Spinal cord (tissue), 10 donors: Measurements from ENCODE around the gene RPS6KB2. TPM values are rescaled to one million over a fixed set of nuclear protein-coding genes. Genes with fewer than 3 reads are reported as not detected.

Experiments used
- DNase-seq, 6 donors: peaks; one replicate each; pipeline versions ENCODE4 v3.0.0 to v3.0.0-alpha.2; 2013 to 2015; ENCODE audit warnings: low spot score in 6 of 6, low read depth in 4 of 6
- H3K27ac ChIP-seq: one replicate; pipeline ENCODE4 v1.5.1; 2013; ENCODE audit warnings: low read depth, low read length, control low read depth
- H3K27me3 ChIP-seq: one replicate; pipeline ENCODE4 v1.6.1; 2013; ENCODE audit warnings: low read length; ENCODE audit not compliant: control insufficient read depth, insufficient read depth
- H3K36me3 ChIP-seq: one replicate; pipeline ENCODE4 v1.6.1; 2013; ENCODE audit warnings: low read length; ENCODE audit not compliant: control insufficient read depth, insufficient read depth
- H3K4me1 ChIP-seq: one replicate; pipeline ENCODE4 v1.6.1; 2013; ENCODE audit warnings: low read length; ENCODE audit not compliant: control insufficient read depth, insufficient read depth
- H3K4me3 ChIP-seq: one replicate; pipeline ENCODE4 v1.5.1; 2013; ENCODE audit warnings: low read depth, low read length, control low read depth
- H3K9me3 ChIP-seq: one replicate; pipeline ENCODE4 v1.6.1; 2013; ENCODE audit warnings: low read length; ENCODE audit not compliant: control insufficient read depth, insufficient read depth
- WGBS: methylation state at CpG from one replicate; pipeline ENCODE4 v1.1.5; 2013; ENCODE audit warnings: missing lambda C conversion rate; ENCODE audit not compliant: insufficient coverage; 5-methylcytosine and 5-hydroxymethylcytosine counted together
- polyA plus RNA-seq, 2 donors: library from polyadenylated mRNA; unstranded; fragments of 120-200 nt; gene quantifications; one replicate each; pipeline ENCODE4 v1.2.1, GENCODE V29; 2013; ENCODE audit not compliant: insufficient read length in 2 of 2
- total RNA-seq, 2 donors: library from RNA; depleted of rRNA in 1 of 2; stranded (reverse); fragments of 120-200 nt in 1 of 2; fragments of >200 nt in 1 of 2; gene quantifications; one replicate each; pipeline versions ENCODE4 v1.2.3 to v1.2.4, GENCODE V29; 2013 to 2014
- donor health status: healthy.

Gene RPS6KB2
- total and polyA plus RNA-seq, 4 donors: 14.2 to 46.7 (median 36.9) TPM

DNA sequence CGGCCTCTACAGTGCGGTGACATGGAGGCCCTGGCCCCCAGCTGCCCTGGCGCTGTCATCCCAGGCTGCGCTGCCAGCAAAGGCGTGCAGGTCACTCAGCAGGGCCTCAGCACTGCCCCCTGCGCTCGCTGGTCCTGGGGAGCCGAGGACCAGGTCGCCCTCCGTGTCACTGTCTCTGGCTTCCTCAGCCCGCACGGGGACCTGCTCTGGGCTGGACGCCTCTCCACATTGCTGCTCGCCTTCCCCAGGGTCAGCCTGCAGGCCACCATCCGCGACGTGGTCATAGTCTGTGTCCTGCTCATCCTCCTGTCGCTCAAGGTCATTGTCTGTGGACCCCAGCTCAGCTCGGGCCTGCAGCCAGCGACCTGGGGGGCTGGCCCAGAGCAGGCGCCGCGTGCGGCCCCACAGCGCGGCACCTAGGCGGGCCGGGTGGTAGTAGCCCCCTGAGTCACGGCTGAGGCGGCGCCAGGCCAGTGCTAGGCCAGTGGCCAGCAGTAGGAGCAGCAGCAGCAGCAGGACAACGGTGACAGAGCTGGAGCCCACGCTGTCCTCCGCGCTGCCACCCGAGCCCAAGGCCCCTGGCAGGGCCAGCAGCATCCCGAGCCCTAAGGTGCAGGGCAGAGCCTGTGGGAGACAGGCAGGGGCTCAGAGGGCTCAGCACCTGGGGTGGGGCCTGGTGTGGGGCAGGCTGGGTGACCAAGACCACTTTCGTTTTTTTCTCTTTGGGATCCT, 7.6 kb downstream of the RPS6KB2 start:
- Histone ChIP-seq H3K4me3 (no peak overlapping the region), H3K27me3 (no peaks in the 10 kb centered on the region), H3K9me3 (no peaks in the 10 kb centered on the region), H3K4me1 (peaks cover 19% of the 10 kb centered on the region), H3K36me3 (peaks cover 99% of the 10 kb centered on the region), H3K27ac (no peak overlapping the region)
- 89% methylated on average over 38 of the region's 38 CpGs for WGBS
- DNase-seq: no peak

DNA sequence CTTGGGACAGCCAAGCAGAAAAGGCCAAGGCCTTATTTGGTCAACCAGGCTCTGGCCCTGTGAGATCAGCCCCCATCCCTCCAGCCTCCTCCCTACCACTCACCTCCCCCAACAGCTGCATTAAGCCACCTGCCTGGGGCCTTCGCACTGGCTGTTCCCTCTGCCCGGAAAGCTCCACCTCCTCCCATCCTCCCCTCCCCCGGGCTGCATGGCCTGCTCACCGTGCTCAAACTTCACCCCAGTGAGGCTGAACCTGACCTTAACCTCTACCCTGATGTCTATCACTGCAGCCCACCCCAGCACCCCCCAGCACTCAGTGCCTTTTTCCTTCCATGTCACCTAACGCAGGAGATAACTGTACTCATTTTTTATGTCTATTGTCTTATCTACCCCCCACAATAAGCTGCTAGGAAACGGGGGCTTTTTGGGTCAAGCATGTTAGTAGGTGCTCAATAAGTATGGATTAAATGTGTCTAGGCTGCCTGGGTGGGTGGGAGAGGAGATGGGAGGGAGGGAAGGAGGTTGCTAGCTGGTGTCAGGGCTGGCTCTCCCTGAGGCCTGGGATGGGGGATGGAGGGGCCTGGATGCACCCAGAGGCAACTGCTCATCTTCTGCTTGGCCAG, 8.3 kb downstream of the RPS6KB2 start:
- Histone ChIP-seq H3K27me3 (no peaks in the 10 kb centered on the region), H3K9me3 (no peaks in the 10 kb centered on the region), H3K4me1 (peaks cover 24% of the 10 kb centered on the region), H3K4me3 (no peak overlapping the region), H3K36me3 (peaks cover 99% of the 10 kb centered on the region), H3K27ac (no peak overlapping the region)
- WGBS: 57% methylated on average over 5 of the region's 6 CpGs
- DNase-seq: no peak

DNA sequence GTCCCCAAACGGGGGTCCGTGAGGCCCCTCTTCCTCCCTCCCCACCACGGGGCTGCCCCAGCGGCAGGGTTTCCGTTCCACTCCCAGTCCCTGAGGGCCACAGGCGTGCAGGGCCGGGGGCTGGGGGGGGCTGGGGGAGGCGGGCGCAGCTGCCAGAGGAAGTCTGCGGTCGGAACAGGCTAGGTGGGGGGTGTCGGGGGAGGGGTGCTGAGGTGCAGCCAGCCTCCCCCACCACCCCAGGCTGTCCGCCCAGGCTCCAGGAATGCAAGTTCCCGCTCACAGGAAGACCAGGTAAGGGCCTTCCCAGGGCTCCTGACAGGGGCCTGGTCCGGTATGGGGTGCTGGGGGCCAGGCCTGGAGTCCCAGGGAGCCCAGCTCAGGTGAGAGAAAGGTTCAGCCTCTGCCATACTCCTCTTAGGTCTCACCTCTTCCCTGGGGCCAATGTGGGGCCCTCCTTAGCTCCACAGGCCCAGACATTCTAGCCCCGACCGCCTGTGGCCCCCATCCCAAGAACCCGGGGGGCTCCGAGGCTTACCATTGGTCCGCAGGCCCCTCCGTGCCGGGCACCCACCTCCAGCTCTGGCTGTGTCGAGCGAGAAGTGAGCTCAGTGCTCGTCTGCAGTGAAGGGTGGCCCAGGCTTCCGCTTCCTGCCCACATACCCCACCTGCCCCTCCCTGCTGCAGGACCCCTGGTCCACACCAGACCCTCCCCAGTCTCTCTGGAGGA, 9.0 kb downstream of the RPS6KB2 start, which contains the start of gene PTPRCAP:
Gene PTPRCAP (minus strand): TSS at position 601 of the 727 bp plus-strand sequence. CDS start 63 bp downstream, at position 538.
- WGBS: 82% methylated on average over 13 of the region's 26 CpGs
- H3K27me3 ChIP-seq: no peaks in the 10 kb centered on the region
- no peak for DNase-seq
- H3K27ac ChIP-seq: no peak within 1 kb of the TSS
- H3K36me3 ChIP-seq: peaks cover 99% of the 10 kb centered on the region
- H3K9me3 ChIP-seq: no peaks in the 10 kb centered on the region
- no peak within 1 kb of the TSS for H3K4me3 ChIP-seq
- peaks cover 30% of the 10 kb centered on the region for H3K4me1 ChIP-seq

DNA sequence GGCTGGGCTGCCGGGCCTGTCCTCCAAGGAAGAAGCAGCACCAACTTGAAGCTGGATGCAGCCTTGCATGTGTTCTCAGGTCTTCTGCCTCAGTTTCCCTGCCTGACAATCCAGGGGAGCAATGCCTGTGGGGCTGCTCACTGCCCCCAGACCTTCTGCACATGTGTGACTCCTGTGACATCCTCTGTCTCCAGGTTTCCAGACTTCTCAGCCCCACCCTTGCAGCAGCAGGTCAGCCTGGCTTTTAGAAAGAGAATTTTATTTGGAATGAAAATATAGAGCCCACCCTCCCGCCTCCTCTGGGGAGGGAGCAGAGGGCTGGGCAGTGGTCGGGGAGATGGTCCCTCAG, 9.5 kb downstream of the RPS6KB2 start:
- WGBS: 79% methylated on average over 3 of the region's 3 CpGs
- no peak overlapping the region for H3K4me3 ChIP-seq
- peaks cover 99% of the 10 kb centered on the region for H3K36me3 ChIP-seq
- no peak for DNase-seq
- H3K4me1 ChIP-seq: peaks cover 35% of the 10 kb centered on the region
- no peaks in the 10 kb centered on the region for H3K27me3 ChIP-seq
- H3K9me3 ChIP-seq: no peaks in the 10 kb centered on the region
- no peak overlapping the region for H3K27ac ChIP-seq

DNA sequence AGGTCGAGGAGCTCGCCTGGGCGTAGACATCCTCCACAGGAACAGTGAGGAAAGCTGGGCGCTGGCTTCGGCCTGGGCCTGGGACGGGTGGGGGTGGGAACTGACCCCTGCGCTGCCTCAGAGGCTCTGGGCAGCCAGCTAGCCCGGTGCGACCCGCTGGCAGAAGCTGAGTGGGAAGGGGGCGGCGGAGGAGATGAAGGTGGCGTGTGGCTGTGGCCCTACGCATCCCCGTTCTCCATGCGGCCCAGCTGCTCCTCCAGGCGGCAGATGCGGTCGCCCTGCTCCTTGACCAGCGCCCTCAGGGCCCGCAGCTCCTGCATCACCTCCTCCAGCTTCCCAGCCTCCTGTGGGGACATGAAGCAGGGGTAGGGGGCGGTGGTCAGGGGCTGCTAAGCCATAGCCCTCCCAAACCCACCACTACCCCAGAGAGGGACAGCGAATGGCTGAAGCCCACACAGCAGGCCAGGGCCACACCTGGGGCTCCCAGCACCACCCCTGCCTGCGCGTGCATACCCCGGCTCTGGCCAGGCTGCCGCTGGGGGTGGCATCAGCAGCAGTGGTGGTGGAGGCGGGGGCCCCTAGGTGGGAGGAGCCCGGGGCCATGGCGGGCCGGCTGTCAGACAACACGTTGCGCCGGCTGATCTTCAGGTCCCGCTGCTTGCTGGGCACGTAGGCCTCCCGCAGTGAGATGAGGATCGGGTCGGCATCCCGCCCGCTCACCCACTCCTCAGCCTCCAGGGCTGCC, 10.0 kb downstream of the RPS6KB2 start:
- no peak for DNase-seq
- peaks cover 38% of the 10 kb centered on the region for H3K4me1 ChIP-seq
- no peak overlapping the region for H3K4me3 ChIP-seq
- peaks cover 95% of the 10 kb centered on the region for H3K36me3 ChIP-seq
- H3K27me3 ChIP-seq: no peaks in the 10 kb centered on the region
- WGBS: 80% methylated on average over 32 of the region's 41 CpGs
- H3K27ac ChIP-seq: no peak overlapping the region
- H3K9me3 ChIP-seq: no peaks in the 10 kb centered on the region

DNA sequence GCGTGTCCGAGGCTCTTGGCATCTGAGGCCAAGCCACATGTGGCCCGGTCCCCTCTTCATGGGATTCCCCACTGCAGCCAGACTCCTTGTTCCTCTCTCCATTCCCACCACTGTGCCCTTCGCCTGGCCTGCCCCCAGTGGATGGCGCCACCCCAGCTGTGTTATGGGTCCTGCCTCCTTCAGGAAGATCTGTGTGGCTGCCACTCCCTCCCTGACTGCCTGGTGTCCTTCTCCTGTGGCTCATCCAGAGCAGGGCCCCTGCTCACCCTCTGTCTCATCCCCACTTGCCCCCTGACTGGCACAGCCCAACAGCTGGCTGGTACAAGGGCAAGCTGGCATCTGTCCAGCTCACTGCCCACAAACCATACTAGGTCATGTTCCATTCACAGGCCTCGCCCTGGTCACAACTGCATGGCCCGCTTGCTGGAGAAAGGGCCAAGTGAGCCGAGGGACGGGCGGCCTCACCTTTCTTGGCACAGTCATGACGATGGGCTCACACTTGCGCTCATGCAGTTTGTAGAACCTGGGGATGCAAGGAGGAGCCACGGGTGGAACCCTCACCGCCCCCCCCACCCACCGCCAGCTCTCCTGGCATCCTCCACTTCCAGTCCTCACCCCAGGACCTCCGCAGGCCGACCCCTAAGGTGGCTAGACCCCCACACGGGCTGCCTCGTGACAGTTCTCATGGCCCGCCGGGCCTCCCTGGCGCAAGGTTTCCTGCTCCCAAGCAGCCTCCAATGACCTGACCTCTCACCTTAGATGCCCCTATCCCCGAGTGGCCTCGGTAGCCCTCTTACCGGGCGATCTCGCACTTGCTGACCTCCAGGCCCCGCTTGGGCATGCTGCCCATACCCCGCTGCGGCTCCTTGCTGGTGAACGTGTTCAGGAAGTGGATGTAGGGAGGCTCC, 11.3 kb downstream of the RPS6KB2 start:
- Histone ChIP-seq H3K27ac (no peak overlapping the region), H3K27me3 (no peaks in the 10 kb centered on the region), H3K4me1 (peaks cover 47% of the 10 kb centered on the region), H3K36me3 (peaks cover 83% of the 10 kb centered on the region), H3K4me3 (no peak overlapping the region), H3K9me3 (no peaks in the 10 kb centered on the region)
- DNase-seq: no peak
- 82% methylated on average over 31 of the region's 31 CpGs for WGBS

DNA sequence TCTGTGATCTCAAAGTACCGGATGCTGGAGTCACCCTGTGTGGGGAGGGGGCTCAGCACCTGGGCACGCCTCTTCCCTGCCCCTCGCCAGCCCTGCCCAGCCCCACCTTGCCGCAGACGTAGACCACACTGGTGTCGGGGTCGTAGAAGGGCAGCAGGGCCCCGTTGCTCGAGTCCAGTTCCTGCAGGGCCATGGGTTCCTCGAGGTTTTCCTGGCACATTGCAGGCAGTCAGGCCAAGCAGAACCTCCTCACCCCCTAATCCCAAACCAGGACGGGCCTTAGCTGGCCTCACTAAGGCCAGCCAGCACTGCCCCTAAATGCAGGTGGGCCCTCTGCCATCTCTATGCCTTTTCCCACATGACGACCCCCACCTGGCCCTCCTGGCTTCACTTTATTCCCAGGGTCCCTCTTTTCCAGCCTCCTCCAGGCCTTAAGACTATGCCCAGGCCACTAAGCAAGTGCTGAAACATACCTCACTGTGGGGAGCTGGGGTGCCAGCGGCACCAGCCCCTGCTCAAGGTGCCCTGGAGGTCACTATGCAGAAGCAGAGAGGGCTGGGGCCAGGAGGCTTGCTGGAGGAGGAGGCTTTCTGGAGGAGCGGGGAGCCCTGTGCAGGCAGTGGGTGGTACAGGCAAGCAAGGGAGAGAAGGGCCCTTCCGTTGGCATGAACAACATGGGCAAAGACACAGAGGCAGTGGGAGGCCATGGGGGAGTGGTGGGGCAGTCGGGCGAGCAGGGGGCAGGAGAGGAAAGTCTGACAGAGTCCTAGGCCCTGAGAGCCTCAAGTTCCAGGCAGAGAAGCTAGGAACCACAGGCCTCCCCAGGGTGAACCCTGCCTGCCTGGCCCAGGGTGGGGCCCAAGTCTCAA, 12.2 kb downstream of the RPS6KB2 start:
- no peak overlapping the region for H3K4me3 ChIP-seq
- no peaks in the 10 kb centered on the region for H3K9me3 ChIP-seq
- 84% methylated on average over 17 of the region's 17 CpGs for WGBS
- no peak overlapping the region for H3K27ac ChIP-seq
- no peak for DNase-seq
- H3K4me1 ChIP-seq: peaks cover 47% of the 10 kb centered on the region
- H3K36me3 ChIP-seq: peaks cover 74% of the 10 kb centered on the region
- no peaks in the 10 kb centered on the region for H3K27me3 ChIP-seq

DNA sequence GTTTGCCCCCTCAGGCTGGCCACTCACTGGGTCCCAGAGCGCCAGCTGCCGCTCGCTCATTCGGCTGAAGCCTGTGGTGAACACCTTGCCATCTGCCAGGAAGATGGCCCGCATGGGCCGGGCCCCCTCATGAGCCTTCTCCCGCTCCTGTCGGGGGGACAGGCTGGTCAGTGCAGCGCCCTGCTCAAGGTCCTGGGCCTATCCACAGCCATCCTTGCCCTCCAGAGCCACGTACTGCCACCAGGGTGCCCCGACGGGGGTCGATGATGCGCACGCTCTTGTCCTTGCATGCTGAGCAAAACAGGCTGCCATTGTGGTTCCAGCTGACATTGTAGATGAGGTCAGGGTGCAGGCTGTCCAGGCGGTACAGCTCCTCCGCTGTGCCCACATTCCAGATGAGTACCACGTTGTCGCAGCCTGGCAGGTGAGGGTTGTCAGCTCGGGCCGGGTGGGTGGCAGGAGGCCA, 12.8 kb downstream of the RPS6KB2 start:
- no peak overlapping the region for H3K27ac ChIP-seq
- peaks cover 67% of the 10 kb centered on the region for H3K36me3 ChIP-seq
- H3K4me3 ChIP-seq: no peak overlapping the region
- 86% methylated on average over 21 of the region's 21 CpGs for WGBS
- no peak for DNase-seq
- H3K9me3 ChIP-seq: no peaks in the 10 kb centered on the region
- peaks cover 47% of the 10 kb centered on the region for H3K4me1 ChIP-seq
- H3K27me3 ChIP-seq: no peaks in the 10 kb centered on the region
